HCT116 (cell line): Measurements from ENCODE around the gene CAMP. TPM values are rescaled to one million over a fixed set of nuclear protein-coding genes. Genes with fewer than 3 reads are reported as not detected.

Experiments used
- ATAC-seq: fragments of 200-7000 bp; cut with Tn5 transposase; 2 replicates; pipeline ENCODE4 v1.9.1; 2020; ENCODE audit warnings: mild to moderate bottlenecking, moderate library complexity
- BruUV-seq: library from RNA; stranded (reverse); fragments of 400-500 nt; replicated peaks from 2 replicates; lab custom pipeline; 2021; lab: Mats Ljungman, UMichigan
- CTCF ChIA-PET: fragments of 300-600 bp; sonication (Branson Sonifier 250); formaldehyde crosslinking; loops from one replicate; lab custom pipeline; 2021; ENCODE audit warnings: antibody characterized with exemption; lab: Charles Lee
- POLR2A ChIA-PET: fragments of 300-600, 350-600 bp; sonication (Branson Sonifier 250); formaldehyde crosslinking; loops from one replicate; lab custom pipeline; 2021; ENCODE audit warnings: antibody characterized with exemption; lab: Charles Lee
- RAD21 ChIA-PET, 2 experiments: fragments of 300-600 bp; sonication (Branson Sonifier 250); formaldehyde crosslinking; loops; one replicate each; lab custom pipeline; 2023; ENCODE audit warnings: low total read pairs in 2 of 2; ENCODE audit not compliant: uncharacterized antibody in 2 of 2, unreplicated experiment in 2 of 2, low non-redundant PET in 1 of 2; lab: Charles Lee
- DNase-seq: peaks from one replicate; pipeline ENCODE4 v3.0.0-alpha.2; 2010; ENCODE audit warnings: low read depth, low spot score
- H2AFZ ChIP-seq: fragments of 200-600 bp; shearing (Covaris generic), sonication (generic); 2 replicates; pipeline ENCODE4 v1.6.1; 2017; ENCODE audit warnings: low read depth, mixed run types, mixed read lengths, antibody characterized with exemption, low read length; ENCODE audit not compliant: poor library complexity, severe bottlenecking
- H3K27ac ChIP-seq: 2 replicates; pipeline ENCODE4 v1.5.1; 2012; ENCODE audit warnings: low read depth, low read length
- H3K27me3 ChIP-seq: fragments of 200-600 bp; sonication (generic); 2 replicates; pipeline ENCODE4 v1.6.1; 2016; ENCODE audit warnings: mixed run types, low read length, mixed read lengths; ENCODE audit not compliant: insufficient read depth
- H3K36me3 ChIP-seq, 2 experiments: fragments of 200-500 bp in 1 of 2; fragments of 200-600 bp in 1 of 2; sonication (Bioruptor generic) in 1 of 2; sonication (generic) in 1 of 2; 2 replicates each; pipeline versions ENCODE4 v1.5.1 to v1.6.1; 2014 to 2016; ENCODE audit warnings: low read length in 2 of 2, inconsistent platforms in 1 of 2, mixed read lengths in 1 of 2, mixed run types in 1 of 2; ENCODE audit not compliant: insufficient read depth in 2 of 2, control insufficient read depth in 1 of 2
- H3K4me1 ChIP-seq, 2 experiments: fragments of 200-600 bp in 1 of 2; sonication (generic) in 1 of 2; 2 replicates each; pipeline versions ENCODE4 v1.5.1 to v1.6.1; 2012 to 2017; ENCODE audit warnings: low read length in 2 of 2, inconsistent platforms in 1 of 2, mild to moderate bottlenecking in 1 of 2, mixed read lengths in 1 of 2, mixed run types in 1 of 2, moderate library complexity in 1 of 2; ENCODE audit not compliant: insufficient read depth in 2 of 2, control insufficient read depth in 1 of 2
- H3K4me2 ChIP-seq: fragments of 200-600 bp; sonication (generic); 2 replicates; pipeline ENCODE4 v1.6.1; 2017; ENCODE audit warnings: mixed run types, low read length, mixed read lengths
- H3K4me3 ChIP-seq, 2 experiments: fragments of 200-600 bp in 1 of 2; sonication (generic) in 1 of 2; replicated peaks in 1 of 2; 2 replicates each; pipeline ENCODE4 v1.5.1; 2011 to 2016; ENCODE audit warnings: low read length in 2 of 2, control low read depth in 1 of 2, low read depth in 1 of 2, mild to moderate bottlenecking in 1 of 2, mixed read lengths in 1 of 2, mixed run types in 1 of 2
- H3K79me2 ChIP-seq: fragments of 200-600 bp; sonication (generic); 2 replicates; pipeline ENCODE4 v1.6.1; 2017; ENCODE audit warnings: mild to moderate bottlenecking, mixed run types, low read length, moderate library complexity, mixed read lengths; ENCODE audit not compliant: insufficient read depth
- H3K9ac ChIP-seq: fragments of 200-600 bp; sonication (generic); 2 replicates; pipeline ENCODE4 v1.6.1; 2016; ENCODE audit warnings: low read length, mixed read lengths
- H3K9me2 ChIP-seq: fragments of 200-600 bp; sonication (generic), shearing (Covaris generic); 2 replicates; pipeline ENCODE4 v1.6.1; 2017; ENCODE audit warnings: mixed run types, mild to moderate bottlenecking, moderate library complexity; ENCODE audit not compliant: insufficient read depth
- H3K9me3 ChIP-seq, 2 experiments: fragments of 200-500 bp in 1 of 2; fragments of 200-600 bp in 1 of 2; sonication (Bioruptor generic) in 1 of 2; sonication (generic) in 1 of 2; 2 replicates each; pipeline ENCODE4 v1.6.1; 2014 to 2017; ENCODE audit warnings: low read length in 2 of 2, mixed read lengths in 2 of 2, inconsistent platforms in 1 of 2, low read depth in 1 of 2, mild to moderate bottlenecking in 1 of 2, mixed run types in 1 of 2, moderate library complexity in 1 of 2; ENCODE audit not compliant: control insufficient read depth in 1 of 2, insufficient read depth in 1 of 2
- H4K20me1 ChIP-seq: fragments of 200-600 bp; sonication (generic), shearing (Covaris generic); 2 replicates; pipeline ENCODE4 v1.6.1; 2017; ENCODE audit warnings: mixed run types, mild to moderate bottlenecking, moderate library complexity; ENCODE audit not compliant: insufficient read depth
- CEBPB ChIP-seq: IDR thresholded peaks from 2 replicates; pipeline ENCODE4 v1.6.1; 2012; ENCODE audit warnings: low read depth
- EGR1 ChIP-seq: IDR thresholded peaks from 2 replicates; pipeline ENCODE4 v1.6.1; 2012; ENCODE audit warnings: low read depth
- EZH2 ChIP-seq: fragments of 200-600 bp; sonication (generic); IDR thresholded peaks from 2 replicates; pipeline ENCODE4 v1.6.1; 2017; ENCODE audit warnings: antibody characterized with exemption, mixed run types
- EZH2phosphoT487 ChIP-seq: fragments of 200-600 bp; IDR thresholded peaks from 2 replicates; pipeline ENCODE4 v1.6.1; 2018; ENCODE audit warnings: antibody characterized with exemption, borderline replicate concordance
- FOSL1 ChIP-seq: IDR thresholded peaks from 2 replicates; pipeline ENCODE4 v1.6.1; 2012; ENCODE audit warnings: low read depth
- JUND ChIP-seq: IDR thresholded peaks from 2 replicates; pipeline ENCODE4 v1.6.1; 2012
- POLR2A ChIP-seq: IDR thresholded peaks from 2 replicates; pipeline ENCODE4 v1.7.0; 2011; ENCODE audit warnings: borderline replicate concordance; ENCODE audit not compliant: insufficient read depth, insufficient read length; ENCODE audit errors: extremely low read depth
- RAD21 ChIP-seq: IDR thresholded peaks from 2 replicates; pipeline ENCODE4 v1.6.1; 2012; ENCODE audit warnings: low read depth, mild to moderate bottlenecking
- SIN3A ChIP-seq: IDR thresholded peaks from 2 replicates; pipeline ENCODE4 v1.6.1; 2012; ENCODE audit warnings: low read depth
- SP1 ChIP-seq: IDR thresholded peaks from 2 replicates; pipeline ENCODE4 v1.6.1; 2012; ENCODE audit warnings: low read depth
- SRF ChIP-seq: IDR thresholded peaks from 2 replicates; pipeline ENCODE4 v1.6.1; 2012; ENCODE audit warnings: low read depth
- TCF7L2 ChIP-seq: IDR thresholded peaks from 2 replicates; pipeline ENCODE4 v1.7.0; 2011; ENCODE audit warnings: borderline replicate concordance, inconsistent platforms; ENCODE audit not compliant: insufficient read depth, insufficient read length; ENCODE audit errors: extremely low read depth
- YY1 ChIP-seq: IDR thresholded peaks from 2 replicates; pipeline ENCODE4 v1.6.1; 2011; ENCODE audit warnings: low read length, low read depth, moderate library complexity, mild to moderate bottlenecking; ENCODE audit not compliant: insufficient replicate concordance; ENCODE audit errors: extremely low read depth
- ZNF274 ChIP-seq: fragments of 200-500 bp; sonication (Bioruptor generic); IDR thresholded peaks from 2 replicates; pipeline ENCODE4 v1.6.1; 2014; ENCODE audit warnings: mild to moderate bottlenecking, low read depth, low read length, inconsistent platforms
- intact Hi-C: fragments of 100-400 bp; cut with micrococcal nuclease; formaldehyde crosslinking; loops from 2 replicates; pipeline ENCODE4 v1.10.0; 2022
- total RNA-seq: library from RNA; stranded (reverse); gene quantifications from one replicate; pipeline ENCODE4 v1.2.1, GENCODE V29; 2021; ENCODE audit not compliant: unreplicated experiment
- TF ChIP-seq, protein P1 (sequence below), 3 experiments: fragments of 200-600 bp in 1 of 3; sonication (generic) in 1 of 3; IDR thresholded peaks in 2 of 3; conservative IDR thresholded peaks in 1 of 3; 2 replicates each; pipeline ENCODE4 v1.5.1; 2012 to 2017; ENCODE audit warnings: low read depth in 2 of 3, low read length in 2 of 3, antibody characterized with exemption in 1 of 3, borderline replicate concordance in 1 of 3, control low read depth in 1 of 3, mild to moderate bottlenecking in 1 of 3, mixed read lengths in 1 of 3, mixed run types in 1 of 3, moderate library complexity in 1 of 3; ENCODE audit not compliant: insufficient read depth in 1 of 3
- TF ChIP-seq, protein P2 (sequence below): IDR thresholded peaks from 2 replicates; pipeline ENCODE4 v1.6.1; 2012
- TF ChIP-seq, protein P3 (sequence below): IDR thresholded peaks from 2 replicates; pipeline ENCODE4 v1.6.1; 2012

CAMP gene
- total RNA-seq, 1 experiment from 2014 or later = not detected

DNA sequence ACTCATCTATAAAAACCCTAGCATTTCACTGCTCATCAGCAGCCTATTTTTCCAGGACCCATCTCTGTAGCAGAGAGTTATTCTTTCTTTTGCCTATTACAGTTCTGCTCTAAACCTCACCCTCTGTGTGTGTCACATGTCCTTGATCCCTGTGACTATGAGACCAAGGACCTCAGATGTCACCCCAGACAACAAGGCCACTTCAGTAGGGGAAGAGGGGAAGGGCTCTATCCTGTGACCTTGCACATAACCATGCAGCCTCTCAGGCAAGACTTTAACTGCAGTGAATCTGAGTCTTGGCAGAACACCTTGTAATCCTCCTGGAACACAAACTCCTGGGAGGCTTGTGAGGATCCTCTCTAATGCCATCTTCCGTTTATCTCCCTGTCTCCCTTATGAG is 13.2 kb downstream of the CAMP start:
- RAD21 ChIA-PET = no interaction called here

More for the DNA sequence above, 13.2 kb downstream of the CAMP start:
- no peaks in the 10 kb centered on the region for H3K9me3 ChIP-seq
- no peaks in the 10 kb centered on the region for H4K20me1 ChIP-seq
- DNase-seq = no peak
- H3K4me1 ChIP-seq = peaks cover 4 to 16% of the 10 kb centered on the region in 2 experiments; a peak in 3 of 4 replicates
- no peak overlapping the region for H3K9ac ChIP-seq
- H3K4me3 ChIP-seq = no peak overlapping the region
- ChIA-PET POLR2A (no interaction called here), CTCF (no interaction called here)
- intact Hi-C loops = no loop called here
- H2AFZ ChIP-seq = no peak overlapping the region
- no peaks in the 10 kb centered on the region for H3K9me2 ChIP-seq
- H3K4me2 ChIP-seq = no peak overlapping the region
- ATAC-seq = no peak
- H3K27me3 ChIP-seq = no peaks in the 10 kb centered on the region
- BruUV-seq = no TSS peak
- H3K27ac ChIP-seq = no peak overlapping the region
- H3K79me2 ChIP-seq = peaks cover 1% of the 10 kb centered on the region; the same call in 1 of the 2 replicates
- TF ChIP-seq EZH2phosphoT487 (no peak), SP1 (no peak), CEBPB (no peak), TCF7L2 (no peak), JUND (no peak), SRF (no peak), RAD21 (no peak), YY1 (no peak), ZNF274 (no peak), POLR2A (no peak), SIN3A (no peak), FOSL1 (no peak), EZH2 (no peak), EGR1 (no peak)
- TF ChIP-seq, protein P1, sequence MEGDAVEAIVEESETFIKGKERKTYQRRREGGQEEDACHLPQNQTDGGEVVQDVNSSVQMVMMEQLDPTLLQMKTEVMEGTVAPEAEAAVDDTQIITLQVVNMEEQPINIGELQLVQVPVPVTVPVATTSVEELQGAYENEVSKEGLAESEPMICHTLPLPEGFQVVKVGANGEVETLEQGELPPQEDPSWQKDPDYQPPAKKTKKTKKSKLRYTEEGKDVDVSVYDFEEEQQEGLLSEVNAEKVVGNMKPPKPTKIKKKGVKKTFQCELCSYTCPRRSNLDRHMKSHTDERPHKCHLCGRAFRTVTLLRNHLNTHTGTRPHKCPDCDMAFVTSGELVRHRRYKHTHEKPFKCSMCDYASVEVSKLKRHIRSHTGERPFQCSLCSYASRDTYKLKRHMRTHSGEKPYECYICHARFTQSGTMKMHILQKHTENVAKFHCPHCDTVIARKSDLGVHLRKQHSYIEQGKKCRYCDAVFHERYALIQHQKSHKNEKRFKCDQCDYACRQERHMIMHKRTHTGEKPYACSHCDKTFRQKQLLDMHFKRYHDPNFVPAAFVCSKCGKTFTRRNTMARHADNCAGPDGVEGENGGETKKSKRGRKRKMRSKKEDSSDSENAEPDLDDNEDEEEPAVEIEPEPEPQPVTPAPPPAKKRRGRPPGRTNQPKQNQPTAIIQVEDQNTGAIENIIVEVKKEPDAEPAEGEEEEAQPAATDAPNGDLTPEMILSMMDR (IDR thresholded peaks at IDR 0.05 in 2 of 3, conservative IDR thresholded peaks at IDR 0.05 in 1 of 3; ENCODE audit: borderline replicate concordance in 1 of 3, insufficient read depth in 1 of 3, low read depth in 2 of 3, low read length in 2 of 3) = no peak
- TF ChIP-seq, protein P2, sequence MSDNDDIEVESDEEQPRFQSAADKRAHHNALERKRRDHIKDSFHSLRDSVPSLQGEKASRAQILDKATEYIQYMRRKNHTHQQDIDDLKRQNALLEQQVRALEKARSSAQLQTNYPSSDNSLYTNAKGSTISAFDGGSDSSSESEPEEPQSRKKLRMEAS = no peak
- TF ChIP-seq, protein P3, sequence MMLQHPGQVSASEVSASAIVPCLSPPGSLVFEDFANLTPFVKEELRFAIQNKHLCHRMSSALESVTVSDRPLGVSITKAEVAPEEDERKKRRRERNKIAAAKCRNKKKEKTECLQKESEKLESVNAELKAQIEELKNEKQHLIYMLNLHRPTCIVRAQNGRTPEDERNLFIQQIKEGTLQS = no peak
- H3K36me3 ChIP-seq = no peaks in the 10 kb centered on the region
